Fibroblast of pulmonary artery (primary cell): ENCODE measurements around the gene ERP27.

Source experiments
- DNase-seq: peaks from one replicate; pipeline ENCODE4 v3.0.0-alpha.2; 2010; ENCODE audit warnings: low read depth
- H3K4me3 ChIP-seq: replicated peaks from 2 replicates; pipeline ENCODE4 v1.5.1; 2011; ENCODE audit warnings: low read depth, mild to moderate bottlenecking, control low read depth, low read length, moderate library complexity
- TF ChIP-seq, protein P1 (sequence below): IDR thresholded peaks from 2 replicates; pipeline ENCODE4 v1.5.1; 2011; ENCODE audit warnings: mild to moderate bottlenecking, control low read depth, low read length, inconsistent platforms; ENCODE audit errors: missing control alignments

The ERP27 gene

DNA sequence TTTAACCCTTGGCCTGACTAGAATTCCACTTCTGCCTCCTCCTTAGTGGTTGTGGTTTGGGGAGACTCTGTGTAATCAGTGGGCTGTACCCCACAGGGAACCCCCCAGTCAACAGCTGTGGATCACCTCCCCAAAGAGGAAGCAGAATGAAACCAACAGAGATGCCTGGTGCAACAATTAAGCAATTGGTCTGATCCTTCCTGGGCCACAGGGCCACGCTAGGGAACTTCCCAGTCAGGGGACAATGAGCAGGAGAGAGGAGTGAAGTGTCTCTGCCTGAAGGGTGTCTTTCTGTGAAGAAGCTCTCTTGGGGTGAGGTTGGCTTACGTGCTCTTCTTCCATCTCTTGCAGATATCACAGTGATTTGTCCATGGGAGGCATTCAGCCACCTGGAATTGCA lies 42.7 kb upstream of the ERP27 start:
- no peak for DNase-seq
- no peak overlapping the region for H3K4me3 ChIP-seq
- TF ChIP-seq, protein P1, sequence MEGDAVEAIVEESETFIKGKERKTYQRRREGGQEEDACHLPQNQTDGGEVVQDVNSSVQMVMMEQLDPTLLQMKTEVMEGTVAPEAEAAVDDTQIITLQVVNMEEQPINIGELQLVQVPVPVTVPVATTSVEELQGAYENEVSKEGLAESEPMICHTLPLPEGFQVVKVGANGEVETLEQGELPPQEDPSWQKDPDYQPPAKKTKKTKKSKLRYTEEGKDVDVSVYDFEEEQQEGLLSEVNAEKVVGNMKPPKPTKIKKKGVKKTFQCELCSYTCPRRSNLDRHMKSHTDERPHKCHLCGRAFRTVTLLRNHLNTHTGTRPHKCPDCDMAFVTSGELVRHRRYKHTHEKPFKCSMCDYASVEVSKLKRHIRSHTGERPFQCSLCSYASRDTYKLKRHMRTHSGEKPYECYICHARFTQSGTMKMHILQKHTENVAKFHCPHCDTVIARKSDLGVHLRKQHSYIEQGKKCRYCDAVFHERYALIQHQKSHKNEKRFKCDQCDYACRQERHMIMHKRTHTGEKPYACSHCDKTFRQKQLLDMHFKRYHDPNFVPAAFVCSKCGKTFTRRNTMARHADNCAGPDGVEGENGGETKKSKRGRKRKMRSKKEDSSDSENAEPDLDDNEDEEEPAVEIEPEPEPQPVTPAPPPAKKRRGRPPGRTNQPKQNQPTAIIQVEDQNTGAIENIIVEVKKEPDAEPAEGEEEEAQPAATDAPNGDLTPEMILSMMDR = no peak

- H3K4me3 ChIP-seq = no peak overlapping the region
- no peak for DNase-seq
- TF ChIP-seq, protein P1 = no peak
These were observed 41.1 kb upstream of the ERP27 start for GRCh38 chr12:14979468-14979867.

DNA sequence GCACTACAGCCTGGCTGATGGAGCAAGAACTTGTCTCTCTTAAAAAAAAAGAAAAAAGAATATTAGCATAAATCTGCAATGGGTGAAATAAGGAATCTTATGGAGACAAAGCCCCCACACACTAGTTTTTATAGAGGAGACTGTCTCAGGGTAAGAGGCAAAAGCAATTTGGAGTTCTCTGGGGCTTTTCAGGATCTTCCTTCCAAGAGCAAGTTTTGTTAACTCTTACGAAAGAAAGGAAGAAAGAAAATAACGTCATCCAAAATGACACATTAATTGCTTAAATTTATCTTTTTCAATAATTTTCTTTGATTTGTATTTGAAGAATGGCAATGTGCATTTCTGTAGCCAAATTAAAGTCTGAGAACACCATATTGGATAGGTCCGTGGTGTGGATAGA lies 38.3 kb upstream of the ERP27 start:
- DNase-seq = no peak
- TF ChIP-seq, protein P1 = no peak
- H3K4me3 ChIP-seq = no peak overlapping the region

- DNase-seq = no peak
- no peak overlapping the region for H3K4me3 ChIP-seq
- TF ChIP-seq, protein P1 = no peak
These were observed 37.1 kb upstream of the ERP27 start for GRCh38 chr12:14975457-14975856.

DNA sequence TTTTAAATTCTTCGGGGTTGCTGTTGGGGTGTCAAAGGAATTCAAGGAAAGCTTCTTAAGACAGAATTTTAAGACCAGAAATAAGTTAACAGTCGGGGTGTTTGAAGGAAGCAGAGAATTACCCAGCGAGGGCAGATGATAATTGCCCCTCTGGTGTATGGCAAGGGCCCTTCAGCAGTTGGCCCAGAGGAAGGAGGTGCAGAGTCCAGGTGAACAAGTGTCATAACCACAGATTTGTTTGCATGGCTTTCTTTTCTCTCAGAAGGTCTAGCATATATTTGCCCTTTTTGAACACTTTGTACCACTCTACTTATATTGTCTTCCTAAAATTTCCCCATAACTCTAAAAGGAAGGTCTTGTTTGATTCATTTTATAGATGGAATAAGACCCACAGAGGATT lies 36.3 kb upstream of the ERP27 start:
- TF ChIP-seq, protein P1 = no peak
- no peak for DNase-seq
- no peak overlapping the region for H3K4me3 ChIP-seq

DNA sequence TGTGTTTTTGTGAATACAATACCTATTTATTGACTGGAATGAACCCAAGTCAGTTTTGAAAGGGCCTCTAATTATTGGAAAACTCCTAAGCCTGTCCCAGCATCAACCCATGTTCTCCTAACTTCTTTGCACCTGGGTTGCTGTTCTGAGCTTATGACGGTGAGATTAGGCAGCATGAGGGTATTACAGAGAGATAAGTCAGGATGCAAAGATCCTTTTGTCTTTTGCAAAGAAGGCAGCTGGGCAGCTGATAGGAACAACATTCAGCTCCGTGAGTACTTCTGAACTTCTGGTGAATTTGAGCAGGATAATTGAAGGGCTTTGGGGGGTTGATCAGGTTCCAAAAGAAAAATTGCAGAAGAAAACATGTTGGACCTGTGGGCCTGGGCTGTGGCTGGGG lies 34.5 kb upstream of the ERP27 start, which contains the start of gene PDE6H:
TSS of gene PDE6H (plus strand) at position 227 of the 400 bp plus-strand sequence. CDS start 4,971 bp downstream, outside the sequence.
- TF ChIP-seq, protein P1 = no peak
- no peak for DNase-seq
- no peak within 1 kb of the TSS for H3K4me3 ChIP-seq

GRCh38 chr12:14970473-14970872 lies 32.1 kb upstream of the ERP27 start:
- no peak for DNase-seq
- no peak overlapping the region for H3K4me3 ChIP-seq
- TF ChIP-seq, protein P1 = no peak
